H1 (cell line): Measurements from ENCODE around the gene FAM170B. TPM values are rescaled to one million over a fixed set of nuclear protein-coding genes. Genes with fewer than 3 reads are reported as not detected.

Experiments used
- EP300 ChIP-seq, 2 experiments: IDR thresholded peaks; 1 replicate in 1 of 2; 2 replicates in 1 of 2; pipeline ENCODE4 v1.6.1; 2011 to 2012; ENCODE audit warnings: low read depth in 2 of 2, low read length in 2 of 2, mild to moderate bottlenecking in 2 of 2, borderline replicate concordance in 1 of 2, inconsistent platforms in 1 of 2, moderate library complexity in 1 of 2
- HDAC2 ChIP-seq, 2 experiments: fragments of 300-600 bp in 1 of 2; sonication (generic) in 1 of 2; IDR thresholded peaks; 2 replicates each; pipeline ENCODE4 v1.6.1; 2011 to 2012; ENCODE audit warnings: low read depth in 2 of 2, low read length in 2 of 2, mild to moderate bottlenecking in 2 of 2, moderate library complexity in 2 of 2, borderline replicate concordance in 1 of 2, inconsistent platforms in 1 of 2
- JUN ChIP-seq: IDR thresholded peaks from 2 replicates; pipeline ENCODE4 v1.6.1; 2011; ENCODE audit warnings: low read depth, mild to moderate bottlenecking, improper control_type of control experiment, low read length
- SP1 ChIP-seq: IDR thresholded peaks from 2 replicates; pipeline ENCODE4 v1.6.1; 2011; ENCODE audit warnings: low read depth, low read length
- SP2 ChIP-seq: IDR thresholded peaks from 2 replicates; pipeline ENCODE4 v1.6.1; 2012; ENCODE audit warnings: mild to moderate bottlenecking, low read length, inconsistent platforms
- polyA plus RNA-seq, 7 experiments: library from polyadenylated mRNA; depleted of rRNA in 3 of 7; stranded (reverse) in 5 of 7; unstranded in 2 of 7; fragments of >200 nt in 5 of 7; fragments of 200-250 nt in 2 of 7; gene quantifications; 1 replicate in 5 of 7; 2 replicates in 1 of 7; 4 replicates in 1 of 7; pipeline versions ENCODE4 v1.2.1 to v1.2.3, GENCODE V29; 2011 to 2013; ENCODE audit warnings: missing spikeins in 2 of 7, mixed read lengths in 2 of 7
- total RNA-seq: library from RNA; stranded (reverse); fragmentation: NEBNext Ultra II Directional; extraction: Animal tissue kit (Norgen Biotek cat#: 25700); gene quantifications from 2 replicates; pipeline ENCODE4 v1.2.1, GENCODE V29; 2021
- TF ChIP-seq, protein P1 (sequence below): fragments of 300-600 bp; sonication (generic); IDR thresholded peaks from 2 replicates; pipeline ENCODE4 v1.7.1; 2012; ENCODE audit warnings: low read length, moderate library complexity, mild to moderate bottlenecking, inconsistent platforms; ENCODE audit not compliant: insufficient replicate concordance
- TF ChIP-seq, protein P2 (sequence below), 3 experiments: IDR thresholded peaks; 1 replicate in 2 of 3; 2 replicates in 1 of 3; pipeline versions ENCODE4 v1.5.1 to v1.6.1; 2011; ENCODE audit warnings: low read length in 3 of 3, mild to moderate bottlenecking in 3 of 3, inconsistent platforms in 2 of 3, low read depth in 1 of 3, moderate library complexity in 1 of 3; ENCODE audit not compliant: insufficient read depth in 1 of 3; ENCODE audit errors: control extremely low read depth in 1 of 3

The FAM170B gene
- total and polyA plus RNA-seq, 2 of the 8 experiments (the other 6 are each of a cell fraction or from before 2014, with no cell fraction given): not detected

DNA sequence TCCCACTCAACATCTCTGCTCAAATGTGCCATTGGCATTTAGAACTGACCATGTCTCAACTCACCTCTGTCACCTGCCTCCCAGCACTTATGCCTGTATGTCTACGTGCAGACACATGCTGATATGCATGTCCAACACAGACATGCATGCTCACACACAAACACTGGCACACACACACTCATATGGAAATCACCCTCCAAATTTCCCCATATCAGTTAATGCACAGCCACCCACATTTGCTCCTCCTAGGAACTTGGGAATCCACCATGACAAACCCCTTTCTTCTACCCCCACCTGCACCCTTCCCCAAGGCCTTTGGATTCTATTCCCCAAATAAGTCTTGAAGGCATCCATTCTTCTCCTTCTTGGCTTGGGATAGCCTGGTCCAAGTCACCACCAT, 4.4 kb downstream of the FAM170B start (continued):
- TF ChIP-seq, protein P1, sequence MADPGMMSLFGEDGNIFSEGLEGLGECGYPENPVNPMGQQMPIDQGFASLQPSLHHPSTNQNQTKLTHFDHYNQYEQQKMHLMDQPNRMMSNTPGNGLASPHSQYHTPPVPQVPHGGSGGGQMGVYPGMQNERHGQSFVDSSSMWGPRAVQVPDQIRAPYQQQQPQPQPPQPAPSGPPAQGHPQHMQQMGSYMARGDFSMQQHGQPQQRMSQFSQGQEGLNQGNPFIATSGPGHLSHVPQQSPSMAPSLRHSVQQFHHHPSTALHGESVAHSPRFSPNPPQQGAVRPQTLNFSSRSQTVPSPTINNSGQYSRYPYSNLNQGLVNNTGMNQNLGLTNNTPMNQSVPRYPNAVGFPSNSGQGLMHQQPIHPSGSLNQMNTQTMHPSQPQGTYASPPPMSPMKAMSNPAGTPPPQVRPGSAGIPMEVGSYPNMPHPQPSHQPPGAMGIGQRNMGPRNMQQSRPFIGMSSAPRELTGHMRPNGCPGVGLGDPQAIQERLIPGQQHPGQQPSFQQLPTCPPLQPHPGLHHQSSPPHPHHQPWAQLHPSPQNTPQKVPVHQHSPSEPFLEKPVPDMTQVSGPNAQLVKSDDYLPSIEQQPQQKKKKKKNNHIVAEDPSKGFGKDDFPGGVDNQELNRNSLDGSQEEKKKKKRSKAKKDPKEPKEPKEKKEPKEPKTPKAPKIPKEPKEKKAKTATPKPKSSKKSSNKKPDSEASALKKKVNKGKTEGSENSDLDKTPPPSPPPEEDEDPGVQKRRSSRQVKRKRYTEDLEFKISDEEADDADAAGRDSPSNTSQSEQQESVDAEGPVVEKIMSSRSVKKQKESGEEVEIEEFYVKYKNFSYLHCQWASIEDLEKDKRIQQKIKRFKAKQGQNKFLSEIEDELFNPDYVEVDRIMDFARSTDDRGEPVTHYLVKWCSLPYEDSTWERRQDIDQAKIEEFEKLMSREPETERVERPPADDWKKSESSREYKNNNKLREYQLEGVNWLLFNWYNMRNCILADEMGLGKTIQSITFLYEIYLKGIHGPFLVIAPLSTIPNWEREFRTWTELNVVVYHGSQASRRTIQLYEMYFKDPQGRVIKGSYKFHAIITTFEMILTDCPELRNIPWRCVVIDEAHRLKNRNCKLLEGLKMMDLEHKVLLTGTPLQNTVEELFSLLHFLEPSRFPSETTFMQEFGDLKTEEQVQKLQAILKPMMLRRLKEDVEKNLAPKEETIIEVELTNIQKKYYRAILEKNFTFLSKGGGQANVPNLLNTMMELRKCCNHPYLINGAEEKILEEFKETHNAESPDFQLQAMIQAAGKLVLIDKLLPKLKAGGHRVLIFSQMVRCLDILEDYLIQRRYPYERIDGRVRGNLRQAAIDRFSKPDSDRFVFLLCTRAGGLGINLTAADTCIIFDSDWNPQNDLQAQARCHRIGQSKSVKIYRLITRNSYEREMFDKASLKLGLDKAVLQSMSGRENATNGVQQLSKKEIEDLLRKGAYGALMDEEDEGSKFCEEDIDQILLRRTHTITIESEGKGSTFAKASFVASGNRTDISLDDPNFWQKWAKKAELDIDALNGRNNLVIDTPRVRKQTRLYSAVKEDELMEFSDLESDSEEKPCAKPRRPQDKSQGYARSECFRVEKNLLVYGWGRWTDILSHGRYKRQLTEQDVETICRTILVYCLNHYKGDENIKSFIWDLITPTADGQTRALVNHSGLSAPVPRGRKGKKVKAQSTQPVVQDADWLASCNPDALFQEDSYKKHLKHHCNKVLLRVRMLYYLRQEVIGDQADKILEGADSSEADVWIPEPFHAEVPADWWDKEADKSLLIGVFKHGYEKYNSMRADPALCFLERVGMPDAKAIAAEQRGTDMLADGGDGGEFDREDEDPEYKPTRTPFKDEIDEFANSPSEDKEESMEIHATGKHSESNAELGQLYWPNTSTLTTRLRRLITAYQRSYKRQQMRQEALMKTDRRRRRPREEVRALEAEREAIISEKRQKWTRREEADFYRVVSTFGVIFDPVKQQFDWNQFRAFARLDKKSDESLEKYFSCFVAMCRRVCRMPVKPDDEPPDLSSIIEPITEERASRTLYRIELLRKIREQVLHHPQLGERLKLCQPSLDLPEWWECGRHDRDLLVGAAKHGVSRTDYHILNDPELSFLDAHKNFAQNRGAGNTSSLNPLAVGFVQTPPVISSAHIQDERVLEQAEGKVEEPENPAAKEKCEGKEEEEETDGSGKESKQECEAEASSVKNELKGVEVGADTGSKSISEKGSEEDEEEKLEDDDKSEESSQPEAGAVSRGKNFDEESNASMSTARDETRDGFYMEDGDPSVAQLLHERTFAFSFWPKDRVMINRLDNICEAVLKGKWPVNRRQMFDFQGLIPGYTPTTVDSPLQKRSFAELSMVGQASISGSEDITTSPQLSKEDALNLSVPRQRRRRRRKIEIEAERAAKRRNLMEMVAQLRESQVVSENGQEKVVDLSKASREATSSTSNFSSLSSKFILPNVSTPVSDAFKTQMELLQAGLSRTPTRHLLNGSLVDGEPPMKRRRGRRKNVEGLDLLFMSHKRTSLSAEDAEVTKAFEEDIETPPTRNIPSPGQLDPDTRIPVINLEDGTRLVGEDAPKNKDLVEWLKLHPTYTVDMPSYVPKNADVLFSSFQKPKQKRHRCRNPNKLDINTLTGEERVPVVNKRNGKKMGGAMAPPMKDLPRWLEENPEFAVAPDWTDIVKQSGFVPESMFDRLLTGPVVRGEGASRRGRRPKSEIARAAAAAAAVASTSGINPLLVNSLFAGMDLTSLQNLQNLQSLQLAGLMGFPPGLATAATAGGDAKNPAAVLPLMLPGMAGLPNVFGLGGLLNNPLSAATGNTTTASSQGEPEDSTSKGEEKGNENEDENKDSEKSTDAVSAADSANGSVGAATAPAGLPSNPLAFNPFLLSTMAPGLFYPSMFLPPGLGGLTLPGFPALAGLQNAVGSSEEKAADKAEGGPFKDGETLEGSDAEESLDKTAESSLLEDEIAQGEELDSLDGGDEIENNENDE: no peak
- TF ChIP-seq HDAC2 (IDR thresholded peaks at IDR 0.05; ENCODE audit: borderline replicate concordance in 1 of 2, low read depth in 2 of 2, low read length in 2 of 2): no peak
- no peak for TF ChIP-seq EP300 (IDR thresholded peaks at IDR 0.05; ENCODE audit: borderline replicate concordance in 1 of 2, low read depth in 2 of 2, low read length in 2 of 2)
- no peak for TF ChIP-seq SP2
- TF ChIP-seq JUN: no peak
- TF ChIP-seq, protein P2, sequence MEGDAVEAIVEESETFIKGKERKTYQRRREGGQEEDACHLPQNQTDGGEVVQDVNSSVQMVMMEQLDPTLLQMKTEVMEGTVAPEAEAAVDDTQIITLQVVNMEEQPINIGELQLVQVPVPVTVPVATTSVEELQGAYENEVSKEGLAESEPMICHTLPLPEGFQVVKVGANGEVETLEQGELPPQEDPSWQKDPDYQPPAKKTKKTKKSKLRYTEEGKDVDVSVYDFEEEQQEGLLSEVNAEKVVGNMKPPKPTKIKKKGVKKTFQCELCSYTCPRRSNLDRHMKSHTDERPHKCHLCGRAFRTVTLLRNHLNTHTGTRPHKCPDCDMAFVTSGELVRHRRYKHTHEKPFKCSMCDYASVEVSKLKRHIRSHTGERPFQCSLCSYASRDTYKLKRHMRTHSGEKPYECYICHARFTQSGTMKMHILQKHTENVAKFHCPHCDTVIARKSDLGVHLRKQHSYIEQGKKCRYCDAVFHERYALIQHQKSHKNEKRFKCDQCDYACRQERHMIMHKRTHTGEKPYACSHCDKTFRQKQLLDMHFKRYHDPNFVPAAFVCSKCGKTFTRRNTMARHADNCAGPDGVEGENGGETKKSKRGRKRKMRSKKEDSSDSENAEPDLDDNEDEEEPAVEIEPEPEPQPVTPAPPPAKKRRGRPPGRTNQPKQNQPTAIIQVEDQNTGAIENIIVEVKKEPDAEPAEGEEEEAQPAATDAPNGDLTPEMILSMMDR (IDR thresholded peaks at IDR 0.05; ENCODE audit: control extremely low read depth in 1 of 3, insufficient read depth in 1 of 3, low read depth in 1 of 3, low read length in 3 of 3): no peak
- TF ChIP-seq SP1: no peak
